GM19324 (cell line): Measurements from ENCODE around the gene PPARG.
"Not testable (repeated sequence)": the region's sequence is repeated elsewhere in the genome, so short reads cannot be mapped to it uniquely, and the experiment has no call there.

Source experiments
- ATAC-seq: cut with Tn5 transposase; IDR thresholded peaks from one replicate; pipeline ENCODE4 v1.9.1; 2021; ENCODE audit warnings: mild to moderate bottlenecking, moderate library complexity; ENCODE audit not compliant: unreplicated experiment, low FRiP score

The PPARG gene

DNA sequence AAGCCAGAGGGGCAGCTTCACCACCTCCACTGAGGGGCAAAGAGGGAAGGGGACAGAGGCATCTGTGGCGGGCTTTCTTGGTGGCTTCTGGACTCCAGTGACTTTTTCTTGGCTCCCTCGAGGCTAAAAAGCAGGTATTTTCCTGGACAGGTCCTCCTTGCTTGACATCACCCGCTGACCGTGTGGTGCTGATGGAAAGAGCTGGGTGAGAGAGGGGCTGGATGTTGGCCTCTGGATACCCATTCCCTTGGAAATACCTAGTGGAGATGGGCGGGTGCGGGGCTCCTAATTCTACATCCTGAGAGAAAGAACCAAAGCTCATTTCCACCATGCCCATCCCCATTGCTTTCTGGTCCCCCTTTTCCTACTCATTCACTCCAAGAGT, 148.3 kb downstream of the PPARG start:
- no peak for ATAC-seq

DNA sequence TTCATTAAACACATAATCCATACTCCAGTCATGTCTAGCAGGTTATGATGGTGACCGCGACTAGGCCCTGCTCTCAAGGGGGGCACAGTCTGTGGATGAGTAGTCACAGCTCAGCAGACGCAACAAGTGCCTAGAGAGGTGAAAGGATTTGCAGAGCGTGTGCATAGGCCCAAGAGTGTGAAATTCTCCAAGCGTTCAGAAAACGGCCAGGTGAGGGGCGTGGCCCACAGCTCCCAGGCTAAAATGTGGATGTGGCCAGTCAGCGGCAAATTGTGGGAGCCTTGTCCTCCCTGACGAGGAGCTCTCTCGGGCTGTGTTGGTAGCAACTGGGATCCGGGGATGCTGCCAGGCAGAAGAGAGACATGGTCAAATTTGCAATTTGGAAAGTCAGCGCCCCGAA, 149.0 kb downstream of the PPARG start:
- ATAC-seq, result no peak

DNA sequence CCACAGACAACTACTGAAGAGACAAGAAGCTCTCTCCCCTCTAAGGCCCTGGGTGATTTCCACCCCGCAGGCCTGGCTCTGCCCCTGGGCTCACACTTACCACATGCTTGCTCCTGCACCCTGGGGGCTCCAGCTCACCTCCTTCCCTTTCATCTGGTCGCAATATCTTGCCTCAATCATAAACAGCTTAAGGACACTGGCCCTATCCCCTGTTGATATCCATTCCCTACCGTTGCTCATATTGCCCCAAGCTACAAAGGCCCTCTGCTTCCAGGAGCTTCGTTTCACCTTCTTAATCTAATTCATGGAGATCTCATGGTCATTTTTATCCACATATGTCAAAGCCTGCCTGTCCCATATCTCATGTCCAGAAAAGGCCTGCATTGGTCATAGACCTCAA, 149.4 kb downstream of the PPARG start:
- no peak for ATAC-seq

DNA sequence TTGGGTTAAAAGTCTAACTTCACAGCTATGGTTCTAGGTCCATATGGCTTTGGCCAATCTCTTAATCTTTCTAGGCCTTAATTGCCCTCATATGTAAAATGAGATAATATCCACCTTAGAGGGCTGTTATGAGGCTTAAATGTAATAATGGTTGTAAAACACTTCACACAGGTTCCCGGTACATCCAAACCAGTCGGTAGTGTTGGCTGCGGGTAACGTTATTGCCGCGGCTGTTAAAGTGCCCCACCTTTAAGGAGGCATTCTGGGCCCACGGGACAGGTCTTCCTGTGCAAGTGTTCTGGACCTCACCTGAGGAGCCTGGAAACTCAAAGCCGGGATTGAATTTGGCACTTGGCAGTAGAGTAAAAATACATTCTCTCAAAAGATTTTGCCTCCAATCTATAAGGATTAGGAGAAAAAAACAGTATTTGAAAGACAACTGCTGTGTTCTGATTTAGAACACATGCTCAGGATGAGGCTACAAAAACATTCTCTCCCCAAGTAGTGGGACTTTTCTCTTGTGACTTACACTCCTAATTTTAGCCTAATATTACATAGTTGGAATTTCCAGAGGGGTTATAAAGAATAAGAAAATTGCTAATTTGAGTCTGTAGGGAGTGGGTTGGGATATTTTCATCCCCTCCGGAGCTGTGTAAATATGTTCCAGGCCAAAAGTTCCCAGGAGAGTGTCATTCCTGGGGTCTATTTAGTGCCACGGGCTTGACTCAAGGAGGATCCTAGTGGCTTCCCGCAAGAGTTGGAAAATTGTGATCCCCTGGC, 150.5 kb downstream of the PPARG start:
- ATAC-seq, result no peak

DNA sequence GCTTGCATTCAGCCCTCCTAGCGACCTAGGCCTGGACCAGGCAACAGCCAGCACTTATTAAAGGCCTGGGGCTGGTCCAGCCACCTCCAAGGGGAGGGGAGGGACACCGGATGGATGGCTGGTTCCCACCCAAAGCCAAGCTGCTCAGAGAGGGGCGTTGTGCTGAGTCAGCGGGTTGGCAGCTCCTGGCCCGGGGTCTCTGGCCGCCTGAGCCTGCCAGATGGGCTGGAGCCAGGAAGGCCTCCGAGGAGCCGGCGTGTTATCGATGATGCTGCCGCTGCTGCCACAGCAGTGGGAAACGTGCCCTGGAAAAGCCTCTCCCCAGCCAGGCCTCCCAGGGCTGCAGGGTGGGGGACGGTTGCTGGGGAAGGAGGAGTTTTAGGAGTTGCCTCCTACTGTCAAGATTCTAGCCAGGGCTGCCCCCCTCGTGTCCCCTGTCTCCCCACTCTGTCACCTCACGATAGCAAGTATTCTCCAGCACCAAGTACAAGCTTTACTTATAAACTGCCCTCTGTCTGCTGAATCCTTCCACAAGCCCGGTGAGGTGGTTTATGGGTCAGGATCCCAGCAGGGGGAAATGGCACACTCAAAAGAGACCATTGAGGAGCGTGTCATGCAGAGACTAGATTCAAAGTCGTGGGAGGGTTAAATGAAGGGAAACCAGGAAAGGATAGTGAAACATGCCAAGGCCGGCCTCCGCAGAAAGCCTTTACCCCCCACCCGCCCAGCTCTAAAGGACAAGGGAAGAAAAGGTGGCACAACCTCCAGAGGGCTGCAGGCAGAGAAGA, 152.3 kb downstream of the PPARG start:
- ATAC-seq, result no peak

GRCh38 chr3:12442654-12443501, 154.0 kb downstream of the PPARG start:
- ATAC-seq, result no peak

DNA sequence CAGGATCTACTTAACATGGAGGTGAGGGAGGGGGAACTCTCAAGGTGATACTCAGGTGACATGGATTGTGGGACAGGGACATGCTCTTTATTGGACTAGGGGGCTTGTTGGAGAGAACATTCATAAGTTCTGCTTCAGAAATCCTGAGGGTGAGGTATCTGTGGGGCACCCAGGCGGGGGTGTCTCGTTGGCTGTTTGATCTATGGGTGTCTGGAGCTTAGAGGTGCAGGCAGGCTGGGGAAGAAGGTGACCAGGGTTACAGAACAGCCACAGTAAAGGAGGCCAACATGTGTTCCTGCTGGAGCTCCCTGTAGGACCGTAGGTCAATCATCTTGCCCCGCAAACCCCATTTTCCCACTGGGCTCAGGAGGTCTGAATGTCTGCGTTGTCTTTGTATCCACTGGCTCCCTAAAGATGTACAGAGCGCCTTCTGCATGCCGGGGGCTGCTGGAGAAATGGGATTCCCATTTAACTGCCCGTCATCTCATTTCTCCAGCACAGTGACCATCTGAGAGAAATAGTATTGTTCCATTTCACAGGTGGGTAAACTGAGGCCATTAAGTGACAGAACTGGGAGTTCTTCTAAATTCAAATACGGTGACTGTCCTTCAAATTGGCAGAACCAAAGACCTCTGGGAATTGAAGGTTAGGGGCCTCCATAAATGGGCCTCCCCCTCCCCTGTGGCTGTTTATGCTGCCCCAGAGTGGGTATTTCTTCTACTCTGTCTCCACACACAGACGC, 155.1 kb downstream of the PPARG start:
- no peak for ATAC-seq

GRCh38 chr3:12444582-12445471, 156.0 kb downstream of the PPARG start:
- ATAC-seq, result no peak

GRCh38 chr3:12445523-12446240, 156.8 kb downstream of the PPARG start:
- no peak for ATAC-seq

DNA sequence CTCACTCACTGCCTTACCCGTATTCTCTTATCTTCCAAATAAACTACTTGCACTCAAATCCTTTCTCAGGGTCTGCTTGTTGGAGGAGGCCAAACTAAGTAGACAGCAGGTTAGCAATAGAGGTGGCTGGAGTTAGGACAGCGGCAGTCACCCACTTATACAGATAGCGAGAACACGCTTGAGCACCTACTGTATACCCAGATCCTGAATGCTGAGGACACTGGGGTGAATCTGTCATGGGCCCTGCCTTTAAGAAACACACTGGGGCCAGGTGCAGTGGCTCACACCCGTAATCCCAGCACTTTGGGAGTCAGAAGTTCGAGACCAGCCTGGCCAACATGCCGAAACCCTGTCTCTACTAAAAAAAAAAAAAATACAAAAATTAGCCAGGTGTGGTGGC, 157.4 kb downstream of the PPARG start:
- ATAC-seq, result no peak

DNA sequence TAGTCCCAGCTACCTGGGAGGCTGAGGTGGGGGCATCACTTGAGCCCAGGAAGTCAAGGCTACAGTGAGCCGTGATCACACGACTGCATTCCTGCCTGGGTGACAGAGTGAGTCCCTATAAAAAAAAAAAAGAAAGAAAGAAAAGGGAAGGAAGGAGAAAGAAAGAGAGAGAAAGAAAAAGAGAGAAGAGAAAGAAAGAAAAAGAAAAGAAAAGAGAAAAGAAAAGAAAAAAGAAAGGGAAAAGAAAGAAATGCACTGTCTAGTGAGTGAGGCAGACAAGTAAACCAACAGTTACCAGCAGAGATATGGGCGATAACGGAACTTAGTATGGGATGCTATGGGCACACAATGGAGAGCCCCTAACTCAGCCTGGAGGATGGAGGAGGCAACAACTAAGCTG, 158.2 kb downstream of the PPARG start:
- no peak for ATAC-seq

DNA sequence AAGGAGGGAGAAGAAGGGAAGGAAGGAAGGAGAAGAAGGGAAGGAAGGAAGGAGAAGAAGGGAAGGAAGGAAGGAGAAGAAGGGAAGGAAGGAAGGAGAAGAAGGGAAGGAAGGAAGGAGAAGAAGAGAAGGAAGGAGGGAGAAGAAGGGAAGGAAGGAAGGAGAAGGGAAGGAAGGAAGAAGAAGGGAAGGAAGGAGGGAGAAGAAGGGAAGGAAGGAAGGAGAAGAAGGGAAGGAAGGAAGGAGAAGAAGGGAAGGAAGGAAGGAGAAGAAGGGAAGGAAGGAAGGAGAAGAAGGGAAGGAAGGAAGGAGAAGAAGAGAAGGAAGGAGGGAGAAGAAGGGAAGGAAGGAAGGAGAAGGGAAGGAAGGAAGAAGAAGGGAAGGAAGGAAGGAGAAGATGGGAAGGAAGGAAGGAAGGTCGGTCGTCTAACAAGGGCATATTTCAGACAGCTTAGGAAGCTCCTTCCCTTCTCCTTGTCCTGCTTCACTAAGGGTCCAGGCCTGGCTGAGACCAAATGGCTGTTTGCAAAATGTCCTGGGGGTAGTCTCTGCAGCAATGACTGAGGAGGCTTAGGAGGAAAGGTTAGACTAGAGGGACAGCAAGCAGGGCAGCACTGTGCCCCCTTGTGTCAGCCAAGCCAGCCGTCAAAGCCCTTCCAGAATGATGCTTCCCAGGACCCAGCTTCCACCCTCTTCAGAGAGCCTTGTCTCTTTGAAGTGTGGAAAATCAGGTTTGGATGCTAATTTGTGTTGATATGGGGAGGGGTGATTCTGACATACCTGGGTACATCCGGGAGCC, 159.7 kb downstream of the PPARG start:
- not testable (repeated sequence) for ATAC-seq

GRCh38 chr3:12449889-12450682, 161.2 kb downstream of the PPARG start:
- ATAC-seq, result no peak

DNA sequence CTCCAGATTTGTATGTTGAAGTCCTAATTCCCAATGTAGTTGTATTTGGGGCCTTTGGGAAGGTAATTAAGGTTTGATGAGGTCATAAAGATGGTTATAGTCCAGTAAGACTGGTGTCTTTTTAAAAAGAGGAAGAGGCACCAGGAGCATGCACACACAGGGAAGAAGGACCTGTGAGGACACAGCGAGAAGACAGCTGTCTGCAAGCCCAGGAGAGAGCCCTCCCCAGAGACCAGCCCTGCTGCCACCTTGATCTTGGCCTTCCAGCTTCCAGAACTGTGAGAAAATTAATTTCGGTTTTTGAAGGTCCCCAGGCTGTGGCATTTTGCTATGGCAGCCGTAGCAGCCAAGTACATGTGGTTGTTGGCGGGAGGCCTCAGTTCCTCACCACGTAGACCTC, 162.6 kb downstream of the PPARG start:
- no peak for ATAC-seq

GRCh38 chr3:12451960-12452359, 163.1 kb downstream of the PPARG start:
- ATAC-seq, result no peak

GRCh38 chr3:12452361-12453330, 163.8 kb downstream of the PPARG start:
- ATAC-seq, result no peak
